OCI-LY1 (cell line): ENCODE data around the gene SUSD6.
A peak's percentile ranks its signal among the peaks of the same experiment; 100 is the strongest.

Experiments used
- H2AFZ ChIP-seq: fragments of 200-600 bp; sonication (generic), shearing (Covaris generic); 2 replicates; pipeline ENCODE4 v1.6.0; 2014; ENCODE audit warnings: antibody characterized with exemption, mild to moderate bottlenecking, low read length
- H3F3A ChIP-seq: fragments of 200-600 bp; sonication (generic), shearing (Covaris generic); 2 replicates; pipeline ENCODE4 v1.6.0; 2014; ENCODE audit warnings: mild to moderate bottlenecking, antibody characterized with exemption, low read length, moderate library complexity; ENCODE audit not compliant: insufficient read depth
- H3K27ac ChIP-seq: fragments of 200-600 bp; sonication (generic); 2 replicates; pipeline ENCODE4 v1.5.1; 2014; ENCODE audit warnings: low read length, mixed run types, mild to moderate bottlenecking, low read depth; ENCODE audit not compliant: poor library complexity, severe bottlenecking
- H3K27me3 ChIP-seq: fragments of 200-600 bp; sonication (generic); 2 replicates; pipeline ENCODE4 v1.6.0; 2014; ENCODE audit warnings: antibody characterized with exemption, mild to moderate bottlenecking, low read length, moderate library complexity; ENCODE audit not compliant: insufficient read depth
- H3K36me3 ChIP-seq: fragments of 200-600 bp; sonication (generic); 2 replicates; pipeline ENCODE4 v1.6.1; 2014; ENCODE audit warnings: mild to moderate bottlenecking, antibody characterized with exemption, low read length, moderate library complexity, mixed read lengths; ENCODE audit not compliant: insufficient read depth
- H3K4me1 ChIP-seq: fragments of 200-600 bp; sonication (generic); 2 replicates; pipeline ENCODE4 v1.5.1; 2014; ENCODE audit warnings: mild to moderate bottlenecking, low read length, moderate library complexity; ENCODE audit not compliant: insufficient read depth, severe bottlenecking
- H3K4me2 ChIP-seq: fragments of 200-600 bp; sonication (generic), shearing (Covaris generic); 2 replicates; pipeline ENCODE4 v1.6.1; 2014; ENCODE audit warnings: low read length
- H3K4me3 ChIP-seq: fragments of 200-600 bp; sonication (generic); 2 replicates; pipeline ENCODE4 v1.5.1; 2014; ENCODE audit warnings: low read length, low read depth, mild to moderate bottlenecking, mixed read lengths; ENCODE audit not compliant: poor library complexity, severe bottlenecking
- H3K79me2 ChIP-seq: fragments of 200-600 bp; shearing (Covaris generic); 2 replicates; pipeline ENCODE4 v1.6.1; 2016; ENCODE audit warnings: mixed run types, low read length, mixed read lengths; ENCODE audit not compliant: insufficient read depth
- H3K9ac ChIP-seq: fragments of 200-600 bp; sonication (generic), shearing (Covaris generic); 2 replicates; pipeline ENCODE4 v1.6.1; 2014; ENCODE audit warnings: mild to moderate bottlenecking, low read length, mixed read lengths
- H3K9me2 ChIP-seq: fragments of 200-600 bp; sonication (generic), shearing (Covaris generic); 2 replicates; pipeline ENCODE4 v1.6.1; 2014; ENCODE audit warnings: low read depth, mild to moderate bottlenecking, low read length, mixed read lengths
- H3K9me3 ChIP-seq: fragments of 200-600 bp; shearing (Covaris generic); 2 replicates; pipeline ENCODE4 v1.6.1; 2014; ENCODE audit warnings: low read length, mixed read lengths
- H4K20me1 ChIP-seq: fragments of 200-600 bp; sonication (generic), shearing (Covaris generic); 2 replicates; pipeline ENCODE4 v1.6.0; 2016; ENCODE audit warnings: mild to moderate bottlenecking, low read length; ENCODE audit not compliant: insufficient read depth
- EZH2 ChIP-seq: fragments of 200-600 bp; sonication (generic), shearing (Covaris generic); IDR thresholded peaks from 2 replicates; pipeline ENCODE4 v1.8.0; 2017; ENCODE audit warnings: borderline replicate concordance, mixed run types, mild to moderate bottlenecking, antibody characterized with exemption, low read length, moderate library complexity, mixed read lengths
- TF ChIP-seq, protein P1 (sequence below): fragments of 200-600 bp; sonication (generic), shearing (Covaris generic); IDR thresholded peaks from 2 replicates; pipeline ENCODE4 v1.5.1; 2017; ENCODE audit warnings: mild to moderate bottlenecking, antibody characterized with exemption, low read length, moderate library complexity, mixed read lengths

The SUSD6 gene

GRCh38 chr14:69690042-69690441 lies 78.6 kb downstream of the SUSD6 start:
- H2AFZ ChIP-seq = no peak overlapping the region
- no peak overlapping the region for H3K9ac ChIP-seq
- H3K27ac ChIP-seq = no peak overlapping the region
- H3K27me3 ChIP-seq = no peaks in the 10 kb centered on the region
- no peaks in the 10 kb centered on the region for H4K20me1 ChIP-seq
- H3K9me2 ChIP-seq = no peaks in the 10 kb centered on the region
- H3K36me3 ChIP-seq = peaks cover 12% of the 10 kb centered on the region; the same call in 1 of the 2 replicates
- H3K4me3 ChIP-seq = no peak overlapping the region
- peaks cover 85% of the 10 kb centered on the region for H3K4me1 ChIP-seq
- H3K9me3 ChIP-seq = no peaks in the 10 kb centered on the region
- TF ChIP-seq EZH2 = no peak
- TF ChIP-seq, protein P1, sequence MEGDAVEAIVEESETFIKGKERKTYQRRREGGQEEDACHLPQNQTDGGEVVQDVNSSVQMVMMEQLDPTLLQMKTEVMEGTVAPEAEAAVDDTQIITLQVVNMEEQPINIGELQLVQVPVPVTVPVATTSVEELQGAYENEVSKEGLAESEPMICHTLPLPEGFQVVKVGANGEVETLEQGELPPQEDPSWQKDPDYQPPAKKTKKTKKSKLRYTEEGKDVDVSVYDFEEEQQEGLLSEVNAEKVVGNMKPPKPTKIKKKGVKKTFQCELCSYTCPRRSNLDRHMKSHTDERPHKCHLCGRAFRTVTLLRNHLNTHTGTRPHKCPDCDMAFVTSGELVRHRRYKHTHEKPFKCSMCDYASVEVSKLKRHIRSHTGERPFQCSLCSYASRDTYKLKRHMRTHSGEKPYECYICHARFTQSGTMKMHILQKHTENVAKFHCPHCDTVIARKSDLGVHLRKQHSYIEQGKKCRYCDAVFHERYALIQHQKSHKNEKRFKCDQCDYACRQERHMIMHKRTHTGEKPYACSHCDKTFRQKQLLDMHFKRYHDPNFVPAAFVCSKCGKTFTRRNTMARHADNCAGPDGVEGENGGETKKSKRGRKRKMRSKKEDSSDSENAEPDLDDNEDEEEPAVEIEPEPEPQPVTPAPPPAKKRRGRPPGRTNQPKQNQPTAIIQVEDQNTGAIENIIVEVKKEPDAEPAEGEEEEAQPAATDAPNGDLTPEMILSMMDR = no peak
- no peak overlapping the region for H3K4me2 ChIP-seq
- H3K79me2 ChIP-seq = peaks cover 59% of the 10 kb centered on the region
- no peaks in the 10 kb centered on the region; the same call in 1 of the 2 replicates for H3F3A ChIP-seq

- peaks cover 57% of the 10 kb centered on the region for H3K79me2 ChIP-seq
- H3K36me3 ChIP-seq = peaks cover 12% of the 10 kb centered on the region; the same call in 1 of the 2 replicates
- no peaks in the 10 kb centered on the region for H3K9me2 ChIP-seq
- TF ChIP-seq EZH2 = no peak
- TF ChIP-seq, protein P1 = no peak
- no peak overlapping the region; the same call in 1 of the 2 replicates for H3K9ac ChIP-seq
- no peaks in the 10 kb centered on the region; the same call in 1 of the 2 replicates for H3F3A ChIP-seq
- H3K4me2 ChIP-seq = peak overlapping the region; percentile 6; the same call in 1 of the 2 replicates
- no peak overlapping the region for H3K4me3 ChIP-seq
- H4K20me1 ChIP-seq = no peaks in the 10 kb centered on the region
- H3K27me3 ChIP-seq = no peaks in the 10 kb centered on the region
- H3K27ac ChIP-seq = peak overlapping the region; percentile 77
- H3K9me3 ChIP-seq = no peaks in the 10 kb centered on the region
- H2AFZ ChIP-seq = no peak overlapping the region
- peaks cover 80% of the 10 kb centered on the region for H3K4me1 ChIP-seq
Observed at GRCh38 chr14:69692594-69692993, 81.2 kb downstream of the SUSD6 start.

- no peaks in the 10 kb centered on the region for H3K9me3 ChIP-seq
- no peak overlapping the region for H2AFZ ChIP-seq
- H3K9ac ChIP-seq = no peak overlapping the region; the same call in 1 of the 2 replicates
- peaks cover 75% of the 10 kb centered on the region for H3K4me1 ChIP-seq
- peak overlapping the region; percentile 6; the same call in 1 of the 2 replicates for H3K4me2 ChIP-seq
- no peaks in the 10 kb centered on the region; the same call in 1 of the 2 replicates for H3F3A ChIP-seq
- no peaks in the 10 kb centered on the region for H3K9me2 ChIP-seq
- no peak for TF ChIP-seq EZH2
- TF ChIP-seq, protein P1 = no peak
- H3K79me2 ChIP-seq = peaks cover 55% of the 10 kb centered on the region
- H3K4me3 ChIP-seq = no peak overlapping the region
- H3K27me3 ChIP-seq = no peaks in the 10 kb centered on the region
- peak overlapping the region; percentile 77 for H3K27ac ChIP-seq
- peaks cover 12% of the 10 kb centered on the region; the same call in 1 of the 2 replicates for H3K36me3 ChIP-seq
- H4K20me1 ChIP-seq = no peaks in the 10 kb centered on the region
Observed at GRCh38 chr14:69693145-69693544, 81.7 kb downstream of the SUSD6 start.
